ENCODE data around the gene RIIAD1. TPM values are rescaled to one million over a fixed set of nuclear protein-coding genes. Genes with fewer than 3 reads are reported as not detected.

Gene RIIAD1
- total RNA-seq, 1 experiment from 2014 or later = not detected

DNA sequence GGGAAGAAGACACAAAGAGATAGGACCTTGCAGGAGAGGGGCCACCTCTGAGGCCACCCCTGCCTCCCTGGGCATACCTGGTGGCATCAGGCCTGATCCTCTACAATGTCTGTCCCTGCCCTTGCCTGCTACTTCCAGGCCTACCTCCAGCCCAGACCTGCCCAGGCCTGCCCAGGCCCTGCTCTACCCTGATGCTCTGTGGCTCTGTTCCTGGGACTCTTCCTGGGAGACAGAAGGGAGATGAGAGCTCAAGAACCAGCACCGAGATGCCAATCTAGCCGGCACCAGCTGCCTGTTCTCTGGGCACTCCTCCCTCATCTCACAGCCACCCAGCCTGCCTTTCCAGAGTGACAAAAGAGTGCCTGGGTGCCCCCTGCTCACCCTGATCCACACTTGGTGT is 7.4 kb upstream of the RIIAD1 start:
- intact Hi-C loops (cut with micrococcal nuclease; ENCODE audit: unreplicated experiment) (no loop called here), in situ Hi-C loops (cut with HindIII; ENCODE audit: low pct_unique_long_range_greater_than_20kb, low sequenced_read_pairs) (no loop called here)
- BruUV-seq (replicated peaks) = no TSS peak
- H3K9me3 ChIP-seq (ENCODE audit: control insufficient read depth, insufficient read depth, low read depth, low read length) = no peaks in the 10 kb centered on the region
- H3K27ac ChIP-seq (ENCODE audit: low read length) = no peak overlapping the region
- ATAC-seq (no peak), DNase-seq (ENCODE audit: low read depth, low spot score) (no peak)
- POLR2A ChIA-PET = no interaction called here
- H3K4me3 ChIP-seq (ENCODE audit: low read depth in 2 of 2, low read length in 2 of 2) = no peak overlapping the region
- CTCF ChIA-PET = no interaction called here
- H3K27me3 ChIP-seq (ENCODE audit: control insufficient read depth, insufficient read depth, low read length) = no peaks in the 10 kb centered on the region; the same call in 1 of the 2 replicates
- H3K4me1 ChIP-seq (ENCODE audit: control insufficient read depth, insufficient read depth, low read length) = no peaks in the 10 kb centered on the region; the same call in 1 of the 2 replicates
- no peaks in the 10 kb centered on the region for H3K36me3 ChIP-seq (ENCODE audit: control insufficient read depth, insufficient read depth, low read length)
- no peak for TF ChIP-seq POLR2AphosphoS5 (IDR thresholded peaks at IDR 0.05; ENCODE audit: low read depth, low read length)
- TF ChIP-seq, protein P1, sequence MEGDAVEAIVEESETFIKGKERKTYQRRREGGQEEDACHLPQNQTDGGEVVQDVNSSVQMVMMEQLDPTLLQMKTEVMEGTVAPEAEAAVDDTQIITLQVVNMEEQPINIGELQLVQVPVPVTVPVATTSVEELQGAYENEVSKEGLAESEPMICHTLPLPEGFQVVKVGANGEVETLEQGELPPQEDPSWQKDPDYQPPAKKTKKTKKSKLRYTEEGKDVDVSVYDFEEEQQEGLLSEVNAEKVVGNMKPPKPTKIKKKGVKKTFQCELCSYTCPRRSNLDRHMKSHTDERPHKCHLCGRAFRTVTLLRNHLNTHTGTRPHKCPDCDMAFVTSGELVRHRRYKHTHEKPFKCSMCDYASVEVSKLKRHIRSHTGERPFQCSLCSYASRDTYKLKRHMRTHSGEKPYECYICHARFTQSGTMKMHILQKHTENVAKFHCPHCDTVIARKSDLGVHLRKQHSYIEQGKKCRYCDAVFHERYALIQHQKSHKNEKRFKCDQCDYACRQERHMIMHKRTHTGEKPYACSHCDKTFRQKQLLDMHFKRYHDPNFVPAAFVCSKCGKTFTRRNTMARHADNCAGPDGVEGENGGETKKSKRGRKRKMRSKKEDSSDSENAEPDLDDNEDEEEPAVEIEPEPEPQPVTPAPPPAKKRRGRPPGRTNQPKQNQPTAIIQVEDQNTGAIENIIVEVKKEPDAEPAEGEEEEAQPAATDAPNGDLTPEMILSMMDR (IDR thresholded peaks at IDR 0.05) = no peak
- TF ChIP-seq SIN3A (IDR thresholded peaks at IDR 0.05; ENCODE audit: borderline replicate concordance, insufficient read depth, low read depth, low read length) = no peak
- TF ChIP-seq, protein P2, sequence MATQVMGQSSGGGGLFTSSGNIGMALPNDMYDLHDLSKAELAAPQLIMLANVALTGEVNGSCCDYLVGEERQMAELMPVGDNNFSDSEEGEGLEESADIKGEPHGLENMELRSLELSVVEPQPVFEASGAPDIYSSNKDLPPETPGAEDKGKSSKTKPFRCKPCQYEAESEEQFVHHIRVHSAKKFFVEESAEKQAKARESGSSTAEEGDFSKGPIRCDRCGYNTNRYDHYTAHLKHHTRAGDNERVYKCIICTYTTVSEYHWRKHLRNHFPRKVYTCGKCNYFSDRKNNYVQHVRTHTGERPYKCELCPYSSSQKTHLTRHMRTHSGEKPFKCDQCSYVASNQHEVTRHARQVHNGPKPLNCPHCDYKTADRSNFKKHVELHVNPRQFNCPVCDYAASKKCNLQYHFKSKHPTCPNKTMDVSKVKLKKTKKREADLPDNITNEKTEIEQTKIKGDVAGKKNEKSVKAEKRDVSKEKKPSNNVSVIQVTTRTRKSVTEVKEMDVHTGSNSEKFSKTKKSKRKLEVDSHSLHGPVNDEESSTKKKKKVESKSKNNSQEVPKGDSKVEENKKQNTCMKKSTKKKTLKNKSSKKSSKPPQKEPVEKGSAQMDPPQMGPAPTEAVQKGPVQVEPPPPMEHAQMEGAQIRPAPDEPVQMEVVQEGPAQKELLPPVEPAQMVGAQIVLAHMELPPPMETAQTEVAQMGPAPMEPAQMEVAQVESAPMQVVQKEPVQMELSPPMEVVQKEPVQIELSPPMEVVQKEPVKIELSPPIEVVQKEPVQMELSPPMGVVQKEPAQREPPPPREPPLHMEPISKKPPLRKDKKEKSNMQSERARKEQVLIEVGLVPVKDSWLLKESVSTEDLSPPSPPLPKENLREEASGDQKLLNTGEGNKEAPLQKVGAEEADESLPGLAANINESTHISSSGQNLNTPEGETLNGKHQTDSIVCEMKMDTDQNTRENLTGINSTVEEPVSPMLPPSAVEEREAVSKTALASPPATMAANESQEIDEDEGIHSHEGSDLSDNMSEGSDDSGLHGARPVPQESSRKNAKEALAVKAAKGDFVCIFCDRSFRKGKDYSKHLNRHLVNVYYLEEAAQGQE (IDR thresholded peaks at IDR 0.05; ENCODE audit: insufficient read depth in 1 of 2, low read depth in 2 of 2, low read length in 1 of 2) = no peak
- no peak for TF ChIP-seq TCF7L2 (IDR thresholded peaks at IDR 0.05; ENCODE audit: low read depth, low read length)

DNA sequence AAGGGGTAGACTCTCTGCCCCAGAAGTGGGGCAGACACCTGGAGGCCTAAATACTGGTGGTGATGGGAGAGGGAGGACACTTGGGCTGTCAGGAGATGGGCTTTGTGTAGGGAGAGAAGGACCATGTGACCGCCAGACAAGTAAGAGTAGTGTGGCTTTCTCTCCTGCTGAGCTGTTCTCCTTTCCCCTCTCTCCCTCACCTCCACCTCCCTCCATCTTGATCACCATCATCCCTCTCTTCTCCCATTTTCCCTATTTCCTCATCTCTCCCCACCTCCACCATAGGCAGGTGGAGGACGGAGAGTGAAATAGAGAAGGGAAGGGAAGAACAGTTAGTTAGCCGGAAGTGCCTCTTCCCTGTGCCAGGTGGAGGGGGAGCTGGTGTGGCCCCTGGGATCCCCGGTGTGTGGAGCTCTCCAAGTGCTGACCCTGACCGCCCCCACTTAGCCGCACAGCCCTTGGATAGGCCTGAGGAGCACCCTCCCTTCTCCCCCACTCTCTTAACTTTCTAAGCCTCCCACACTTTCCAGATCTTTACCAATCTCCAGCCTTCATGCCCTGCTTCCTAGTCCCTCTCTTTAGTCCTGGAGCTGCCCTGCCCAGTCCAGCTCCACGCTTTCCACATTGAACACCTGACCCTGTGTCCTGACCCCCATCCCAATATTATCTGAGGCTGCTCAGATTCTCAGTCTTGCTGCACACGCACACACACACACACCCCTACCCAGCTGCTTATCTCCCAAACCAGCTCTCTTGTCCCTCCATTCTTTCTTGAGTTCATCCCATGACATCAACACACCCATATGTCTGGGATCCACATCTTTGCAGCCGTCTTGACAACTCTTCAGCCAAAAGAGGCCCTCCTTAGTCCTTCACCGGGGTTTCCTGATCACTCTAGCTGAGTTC is 6.2 kb upstream of the RIIAD1 start:
- no peaks in the 10 kb centered on the region for H3K9me3 ChIP-seq (ENCODE audit: control insufficient read depth, insufficient read depth, low read depth, low read length)
- H3K4me1 ChIP-seq (ENCODE audit: control insufficient read depth, insufficient read depth, low read length) = no peaks in the 10 kb centered on the region; the same call in 1 of the 2 replicates
- ATAC-seq (no peak), DNase-seq (ENCODE audit: low read depth, low spot score) (no peak)
- no peak overlapping the region for H3K4me3 ChIP-seq (ENCODE audit: low read depth in 2 of 2, low read length in 2 of 2)
- H3K27ac ChIP-seq (ENCODE audit: low read length) = no peak overlapping the region
- ChIA-PET POLR2A (no interaction called here), CTCF (interaction anchor here (0.5 kb wide), 1 partner anchor 159 kb away, joined by 8 read pairs; no protein-coding TSS in a partner anchor)
- no TSS peak for BruUV-seq (replicated peaks)
- intact Hi-C loops (cut with micrococcal nuclease; ENCODE audit: unreplicated experiment) (no loop called here), in situ Hi-C loops (cut with HindIII; ENCODE audit: low pct_unique_long_range_greater_than_20kb, low sequenced_read_pairs) (no loop called here)
- H3K27me3 ChIP-seq (ENCODE audit: control insufficient read depth, insufficient read depth, low read length) = no peaks in the 10 kb centered on the region; the same call in 1 of the 2 replicates
- TF ChIP-seq SIN3A (IDR thresholded peaks at IDR 0.05; ENCODE audit: borderline replicate concordance, insufficient read depth, low read depth, low read length) (no peak), POLR2AphosphoS5 (IDR thresholded peaks at IDR 0.05; ENCODE audit: low read depth, low read length) (no peak), TCF7L2 (IDR thresholded peaks at IDR 0.05; ENCODE audit: low read depth, low read length) (no peak)
- TF ChIP-seq, protein P1 (IDR thresholded peaks at IDR 0.05) = no peak
- no peaks in the 10 kb centered on the region for H3K36me3 ChIP-seq (ENCODE audit: control insufficient read depth, insufficient read depth, low read length)

All from Panc1 (cell line).